ENCODE data around the gene SPOP.

Gene SPOP

DNA sequence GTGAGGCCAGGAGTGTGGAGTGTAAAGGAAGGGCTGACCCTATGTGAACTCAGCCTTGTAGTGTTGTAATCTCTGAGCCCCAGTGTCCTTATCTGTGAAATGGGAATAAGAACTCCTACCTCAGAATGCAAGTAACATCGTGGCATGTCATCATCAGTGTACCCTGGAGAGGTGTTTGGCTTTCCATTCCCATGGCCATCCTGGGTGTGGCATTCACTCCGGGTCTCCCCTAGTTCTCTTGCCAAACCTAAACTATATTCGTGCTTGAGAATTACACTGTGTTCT lies 100.3 kb downstream of the SPOP start:
- H3K4me2 ChIP-seq (ENCODE audit: low read depth, low read length, poor library complexity, severe bottlenecking): no peak overlapping the region
- no peaks in the 10 kb centered on the region for H3K36me3 ChIP-seq (ENCODE audit: low read length)

DNA sequence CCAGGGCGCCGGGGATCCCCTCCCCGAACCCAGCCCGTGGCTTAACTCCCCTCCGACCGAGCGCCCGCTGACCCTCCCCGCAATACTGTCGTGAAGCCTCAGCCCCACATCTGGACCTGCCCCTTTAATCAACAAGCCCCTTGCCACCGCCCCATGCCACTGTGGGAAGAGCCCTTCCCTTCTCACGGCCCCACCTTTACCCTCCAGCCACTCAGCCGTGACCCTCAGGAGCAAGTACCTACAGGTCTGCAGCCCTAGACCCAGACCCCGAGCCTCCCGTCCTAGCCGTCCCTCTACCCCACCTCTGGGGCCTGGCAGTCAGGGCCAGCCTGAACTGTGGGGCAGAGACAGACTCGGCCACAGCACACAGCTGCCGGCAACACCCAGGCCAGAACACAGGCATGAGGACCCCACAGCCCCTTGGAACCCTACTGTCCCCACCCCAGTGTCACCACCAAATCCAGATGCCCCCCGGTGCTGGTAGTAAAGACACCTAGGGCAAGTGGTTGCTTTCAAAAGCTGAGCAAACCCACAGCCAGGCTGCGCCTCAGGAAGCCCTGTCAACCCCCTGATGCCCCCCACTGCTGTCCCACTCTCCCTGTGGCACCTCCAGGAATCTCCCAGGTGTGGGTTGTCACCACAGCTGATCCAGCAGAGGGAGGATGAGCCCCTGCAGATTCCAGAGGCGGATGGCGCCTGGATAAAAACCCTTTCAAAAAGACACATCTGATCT lies 100.8 kb downstream of the SPOP start:
- H3F3A ChIP-seq (ENCODE audit: insufficient read depth): no peaks in the 10 kb centered on the region
- no peaks in the 10 kb centered on the region for H3K9me3 ChIP-seq (ENCODE audit: insufficient read depth, low read length)
- no peaks in the 10 kb centered on the region for H3K36me3 ChIP-seq (ENCODE audit: low read length)
- H4K20me1 ChIP-seq (ENCODE audit: low read depth, low read length): no peaks in the 10 kb centered on the region
- TF ChIP-seq, protein P1, sequence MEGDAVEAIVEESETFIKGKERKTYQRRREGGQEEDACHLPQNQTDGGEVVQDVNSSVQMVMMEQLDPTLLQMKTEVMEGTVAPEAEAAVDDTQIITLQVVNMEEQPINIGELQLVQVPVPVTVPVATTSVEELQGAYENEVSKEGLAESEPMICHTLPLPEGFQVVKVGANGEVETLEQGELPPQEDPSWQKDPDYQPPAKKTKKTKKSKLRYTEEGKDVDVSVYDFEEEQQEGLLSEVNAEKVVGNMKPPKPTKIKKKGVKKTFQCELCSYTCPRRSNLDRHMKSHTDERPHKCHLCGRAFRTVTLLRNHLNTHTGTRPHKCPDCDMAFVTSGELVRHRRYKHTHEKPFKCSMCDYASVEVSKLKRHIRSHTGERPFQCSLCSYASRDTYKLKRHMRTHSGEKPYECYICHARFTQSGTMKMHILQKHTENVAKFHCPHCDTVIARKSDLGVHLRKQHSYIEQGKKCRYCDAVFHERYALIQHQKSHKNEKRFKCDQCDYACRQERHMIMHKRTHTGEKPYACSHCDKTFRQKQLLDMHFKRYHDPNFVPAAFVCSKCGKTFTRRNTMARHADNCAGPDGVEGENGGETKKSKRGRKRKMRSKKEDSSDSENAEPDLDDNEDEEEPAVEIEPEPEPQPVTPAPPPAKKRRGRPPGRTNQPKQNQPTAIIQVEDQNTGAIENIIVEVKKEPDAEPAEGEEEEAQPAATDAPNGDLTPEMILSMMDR (IDR thresholded peaks at IDR 0.05; ENCODE audit: insufficient read depth, low read length, poor library complexity, severe bottlenecking): no peak
- no peak for TF ChIP-seq EZH2phosphoT487 (conservative IDR thresholded peaks at IDR 0.05; ENCODE audit: low read length)
- no peaks in the 10 kb centered on the region for H3K9me2 ChIP-seq (replicated peaks; ENCODE audit: insufficient read depth, low read length)
- no peaks in the 10 kb centered on the region for H3K79me2 ChIP-seq (ENCODE audit: insufficient read depth, low read length)
- no peak overlapping the region for H3K4me2 ChIP-seq (ENCODE audit: low read depth, low read length, poor library complexity, severe bottlenecking)
- H2AFZ ChIP-seq (ENCODE audit: low read depth, low read length, severe bottlenecking): no peak overlapping the region
- no peak overlapping the region for H3K9ac ChIP-seq (ENCODE audit: low read length)
- no peak overlapping the region for H3K4me3 ChIP-seq (ENCODE audit: insufficient read depth, low read length, poor library complexity, severe bottlenecking)
- H3K27ac ChIP-seq (ENCODE audit: low read depth, low read length): no peak overlapping the region
- H3K27me3 ChIP-seq (ENCODE audit: low read length): no peaks in the 10 kb centered on the region

More for the DNA sequence above, 100.3 kb downstream of the SPOP start:
- H3K79me2 ChIP-seq (ENCODE audit: insufficient read depth, low read length): no peaks in the 10 kb centered on the region
- H3K27me3 ChIP-seq (ENCODE audit: low read length): no peaks in the 10 kb centered on the region
- H3K9ac ChIP-seq (ENCODE audit: low read length): no peak overlapping the region
- H3K4me3 ChIP-seq (ENCODE audit: insufficient read depth, low read length, poor library complexity, severe bottlenecking): no peak overlapping the region
- no peaks in the 10 kb centered on the region for H3K9me3 ChIP-seq (ENCODE audit: insufficient read depth, low read length)
- H3F3A ChIP-seq (ENCODE audit: insufficient read depth): no peaks in the 10 kb centered on the region
- no peak overlapping the region for H2AFZ ChIP-seq (ENCODE audit: low read depth, low read length, severe bottlenecking)
- no peaks in the 10 kb centered on the region for H4K20me1 ChIP-seq (ENCODE audit: low read depth, low read length)
- H3K27ac ChIP-seq (ENCODE audit: low read depth, low read length): no peak overlapping the region
- no peaks in the 10 kb centered on the region for H3K9me2 ChIP-seq (replicated peaks; ENCODE audit: insufficient read depth, low read length)
- no peak for TF ChIP-seq EZH2phosphoT487 (conservative IDR thresholded peaks at IDR 0.05; ENCODE audit: low read length)
- TF ChIP-seq, protein P1 (IDR thresholded peaks at IDR 0.05; ENCODE audit: insufficient read depth, low read length, poor library complexity, severe bottlenecking): no peak

GRCh38 chr17:49576088-49576916 lies 101.6 kb downstream of the SPOP start:
- Histone ChIP-seq H3F3A (ENCODE audit: insufficient read depth) (no peaks in the 10 kb centered on the region), H3K36me3 (ENCODE audit: low read length) (no peaks in the 10 kb centered on the region), H3K9me2 (replicated peaks; ENCODE audit: insufficient read depth, low read length) (no peaks in the 10 kb centered on the region), H3K9ac (ENCODE audit: low read length) (no peak overlapping the region), H2AFZ (ENCODE audit: low read depth, low read length, severe bottlenecking) (no peak overlapping the region), H4K20me1 (ENCODE audit: low read depth, low read length) (no peaks in the 10 kb centered on the region), H3K4me2 (ENCODE audit: low read depth, low read length, poor library complexity, severe bottlenecking) (peak overlapping the region; percentile 23), H3K27ac (ENCODE audit: low read depth, low read length) (no peak overlapping the region), H3K4me3 (ENCODE audit: insufficient read depth, low read length, poor library complexity, severe bottlenecking) (no peak overlapping the region), H3K9me3 (ENCODE audit: insufficient read depth, low read length) (no peaks in the 10 kb centered on the region), H3K27me3 (ENCODE audit: low read length) (no peaks in the 10 kb centered on the region), H3K79me2 (ENCODE audit: insufficient read depth, low read length) (no peaks in the 10 kb centered on the region)
- TF ChIP-seq, protein P1 (IDR thresholded peaks at IDR 0.05; ENCODE audit: insufficient read depth, low read length, poor library complexity, severe bottlenecking): no peak
- no peak for TF ChIP-seq EZH2phosphoT487 (conservative IDR thresholded peaks at IDR 0.05; ENCODE audit: low read length)

Measured in SU-DHL-6 (cell line).